Endodermal cell (in vitro differentiated cells): ENCODE results near the gene UBE2L5. TPM values are rescaled to one million over a fixed set of nuclear protein-coding genes. Genes with fewer than 3 reads are reported as not detected.

ENCODE experiments used
- DNase-seq: peaks from one replicate; pipeline ENCODE4 v3.0.0-alpha.2; 2017
- H3K27ac ChIP-seq: 2 replicates; pipeline ENCODE4 v1.5.1; 2013; ENCODE audit warnings: mild to moderate bottlenecking, low read depth, low read length, moderate library complexity
- H3K27me3 ChIP-seq: 2 replicates; pipeline ENCODE4 v1.6.1; 2013; ENCODE audit warnings: mild to moderate bottlenecking, low read length, moderate library complexity; ENCODE audit not compliant: insufficient read depth, control insufficient read depth, poor library complexity, severe bottlenecking
- H3K36me3 ChIP-seq: 2 replicates; pipeline ENCODE4 v1.7.0; 2013; ENCODE audit warnings: mild to moderate bottlenecking, low read length, moderate library complexity; ENCODE audit not compliant: control insufficient read depth, insufficient read depth
- H3K4me1 ChIP-seq: one replicate; pipeline ENCODE4 v1.7.0; 2013; ENCODE audit warnings: low read length; ENCODE audit not compliant: control insufficient read depth, insufficient read depth
- H3K4me3 ChIP-seq: 2 replicates; pipeline ENCODE4 v1.5.1; 2013; ENCODE audit warnings: mild to moderate bottlenecking, low read length, moderate library complexity
- H3K9ac ChIP-seq: 2 replicates; pipeline ENCODE4 v1.6.1; 2013; ENCODE audit warnings: mild to moderate bottlenecking, low read length, moderate library complexity; ENCODE audit not compliant: poor library complexity, severe bottlenecking; ENCODE audit errors: extremely low read depth
- H3K9me3 ChIP-seq: 2 replicates; pipeline ENCODE4 v1.6.1; 2013; ENCODE audit warnings: mild to moderate bottlenecking, low read length, moderate library complexity; ENCODE audit not compliant: control insufficient read depth
- H3K27ac Mint-ChIP-seq: 2 replicates; pipeline ENCODE4 v1.8.0; 2020; ENCODE audit warnings: mixed read lengths
- H3K27me3 Mint-ChIP-seq: 2 replicates; pipeline ENCODE4 v1.8.0; 2021; ENCODE audit warnings: mild to moderate bottlenecking, mixed read lengths; ENCODE audit not compliant: insufficient read depth
- H3K36me3 Mint-ChIP-seq: 2 replicates; pipeline ENCODE4 v1.8.0; 2020; ENCODE audit warnings: low read depth, mixed read lengths
- H3K4me1 Mint-ChIP-seq: 2 replicates; pipeline ENCODE4 v1.8.0; 2020; ENCODE audit warnings: mixed read lengths
- H3K4me3 Mint-ChIP-seq: 2 replicates; pipeline ENCODE4 v1.8.0; 2020; ENCODE audit warnings: mild to moderate bottlenecking, moderate library complexity, mixed read lengths
- H3K9me3 Mint-ChIP-seq: 2 replicates; pipeline ENCODE4 v1.8.0; 2020; ENCODE audit warnings: mild to moderate bottlenecking, mixed read lengths
- CTCF ChIP-seq: fragments of 200-600 bp; sonication (generic); conservative IDR thresholded peaks from 2 replicates; pipeline ENCODE4 v1.5.0; 2021; ENCODE audit warnings: antibody characterized with exemption, mild to moderate bottlenecking
- WGBS, 2 experiments: methylation state at CpG; one replicate each; pipeline versions ENCODE4 v1.1.5 to v1.1.7; 2013; ENCODE audit warnings: missing lambda C conversion rate in 2 of 2, mixed read lengths in 1 of 2; ENCODE audit not compliant: insufficient coverage in 1 of 2, insufficient read length in 1 of 2; 5-methylcytosine and 5-hydroxymethylcytosine counted together
- total RNA-seq, 2 donors: library from RNA; stranded (reverse); fragmentation: NEBNext Ultra II Directional in 1 of 2; extraction: Animal tissue kit (Norgen Biotek cat#: 25700) in 1 of 2; gene quantifications; 2 replicates in 1 of 2; 3 replicates in 1 of 2; pipeline ENCODE4 v1.2.1, GENCODE V29; 2021

The UBE2L5 gene
- total RNA-seq, 2 donors from 2014 or later = not detected

GRCh38 chr13:30473675-30474074 lies 51.4 kb downstream of the UBE2L5 start:
- H3K27me3 Mint-ChIP-seq = no peaks in the 10 kb centered on the region
- H3K4me1 Mint-ChIP-seq = peaks cover 11% of the 10 kb centered on the region
- Histone ChIP-seq H3K4me3 (no peak overlapping the region), H3K27ac (no peak overlapping the region), H3K27me3 (no peaks in the 10 kb centered on the region), H3K36me3 (no peaks in the 10 kb centered on the region), H3K4me1 (no peaks in the 10 kb centered on the region), H3K9ac (no peak overlapping the region), H3K9me3 (no peaks in the 10 kb centered on the region)
- H3K9me3 Mint-ChIP-seq = no peaks in the 10 kb centered on the region
- no peak for TF ChIP-seq CTCF
- DNase-seq = no peak
- H3K4me3 Mint-ChIP-seq = no peak overlapping the region
- no CpG with 5 or more reads among the region's 1 CpG for WGBS, 2 experiments
- no peaks in the 10 kb centered on the region for H3K36me3 Mint-ChIP-seq
- H3K27ac Mint-ChIP-seq = no peak overlapping the region

GRCh38 chr13:30477346-30478195 lies 55.3 kb downstream of the UBE2L5 start:
- no peak for TF ChIP-seq CTCF
- Mint-ChIP-seq H3K36me3 (no peaks in the 10 kb centered on the region), H3K4me1 (peaks cover 28% of the 10 kb centered on the region), H3K4me3 (no peak overlapping the region), H3K27ac (peak overlapping the region; percentile 78), H3K9me3 (no peaks in the 10 kb centered on the region), H3K27me3 (no peaks in the 10 kb centered on the region)
- no peak overlapping the region for H3K27ac ChIP-seq
- H3K4me1 ChIP-seq = no peaks in the 10 kb centered on the region
- no peaks in the 10 kb centered on the region for H3K9me3 ChIP-seq
- no peak overlapping the region for H3K9ac ChIP-seq
- DNase-seq = peak; percentile 81
- H3K27me3 ChIP-seq = no peaks in the 10 kb centered on the region
- no peaks in the 10 kb centered on the region for H3K36me3 ChIP-seq
- WGBS, 2 experiments = 66 to 67% methylated on average over 3 to 4 of the region's 4 CpGs
- no peak overlapping the region for H3K4me3 ChIP-seq

Other genes with a start within 250 kb of the UBE2L5 start
- 10 to 100 TPM; 20.3 to 32.2 TPM for gene KATNAL1, start 114.9 kb upstream of the UBE2L5 start, total RNA-seq
- gene HMGB1, start 43.4 kb downstream of the UBE2L5 start, total RNA-seq = 100 to 1,000 TPM; 545 to 557 TPM
- 10 to 100 TPM; 17.9 to 19.3 TPM for gene USPL1, start 195.4 kb downstream of the UBE2L5 start, total RNA-seq